ENCODE data around the gene ZNF644. TPM values are rescaled to one million over a fixed set of nuclear protein-coding genes. Genes with fewer than 3 reads are reported as not detected.

The ZNF644 gene
- total and polyA plus RNA-seq, 2 experiments from 2014 or later: 37.9 to 43.6 TPM

DNA sequence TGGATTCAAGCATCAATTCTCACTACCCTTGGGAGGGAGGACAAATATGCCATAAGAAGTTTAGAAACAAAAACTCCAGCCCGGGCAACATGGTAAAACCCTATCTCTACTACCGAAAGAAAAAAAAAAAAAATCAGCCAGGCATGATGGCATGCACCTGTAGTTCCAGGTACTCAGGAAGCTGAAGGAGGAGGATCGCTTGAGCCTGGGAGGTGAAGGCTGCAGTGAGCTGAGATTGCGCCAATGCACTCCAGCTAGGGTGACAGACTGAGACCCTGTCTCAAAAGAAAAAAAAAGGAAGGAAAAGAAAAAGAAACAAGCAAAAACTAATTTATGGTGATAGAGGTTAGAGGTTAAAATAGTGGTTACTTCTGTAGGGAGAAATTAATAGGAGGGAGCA, 9.6 kb downstream of the ZNF644 start:
- H3K36me3 ChIP-seq: no peaks in the 10 kb centered on the region
- DNase-seq (ENCODE audit: low read depth in 1 of 2, low spot score in 1 of 2): no peak
- no peak overlapping the region for H3K4me3 ChIP-seq
- H3K9me3 ChIP-seq (ENCODE audit: low read depth): no peaks in the 10 kb centered on the region
- H3K27me3 ChIP-seq: no peaks in the 10 kb centered on the region
- H3K27ac ChIP-seq: no peak overlapping the region
- H3K4me1 ChIP-seq (ENCODE audit: low read depth): no peaks in the 10 kb centered on the region
- TF ChIP-seq, protein P1, sequence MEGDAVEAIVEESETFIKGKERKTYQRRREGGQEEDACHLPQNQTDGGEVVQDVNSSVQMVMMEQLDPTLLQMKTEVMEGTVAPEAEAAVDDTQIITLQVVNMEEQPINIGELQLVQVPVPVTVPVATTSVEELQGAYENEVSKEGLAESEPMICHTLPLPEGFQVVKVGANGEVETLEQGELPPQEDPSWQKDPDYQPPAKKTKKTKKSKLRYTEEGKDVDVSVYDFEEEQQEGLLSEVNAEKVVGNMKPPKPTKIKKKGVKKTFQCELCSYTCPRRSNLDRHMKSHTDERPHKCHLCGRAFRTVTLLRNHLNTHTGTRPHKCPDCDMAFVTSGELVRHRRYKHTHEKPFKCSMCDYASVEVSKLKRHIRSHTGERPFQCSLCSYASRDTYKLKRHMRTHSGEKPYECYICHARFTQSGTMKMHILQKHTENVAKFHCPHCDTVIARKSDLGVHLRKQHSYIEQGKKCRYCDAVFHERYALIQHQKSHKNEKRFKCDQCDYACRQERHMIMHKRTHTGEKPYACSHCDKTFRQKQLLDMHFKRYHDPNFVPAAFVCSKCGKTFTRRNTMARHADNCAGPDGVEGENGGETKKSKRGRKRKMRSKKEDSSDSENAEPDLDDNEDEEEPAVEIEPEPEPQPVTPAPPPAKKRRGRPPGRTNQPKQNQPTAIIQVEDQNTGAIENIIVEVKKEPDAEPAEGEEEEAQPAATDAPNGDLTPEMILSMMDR (IDR thresholded peaks at IDR 0.05; ENCODE audit: low read depth, low read length): no peak

GRCh38 chr1:91011726-91012125, 10.1 kb downstream of the ZNF644 start:
- Histone ChIP-seq H3K27me3 (no peaks in the 10 kb centered on the region), H3K27ac (no peak overlapping the region), H3K9me3 (ENCODE audit: low read depth) (no peaks in the 10 kb centered on the region), H3K4me3 (no peak overlapping the region), H3K36me3 (no peaks in the 10 kb centered on the region), H3K4me1 (ENCODE audit: low read depth) (no peaks in the 10 kb centered on the region)
- DNase-seq (ENCODE audit: low read depth in 1 of 2, low spot score in 1 of 2): peak in 1 of 2 donors; percentile 78
- TF ChIP-seq, protein P1 (IDR thresholded peaks at IDR 0.05; ENCODE audit: low read depth, low read length): no peak

GRCh38 chr1:91007827-91008226, 14.0 kb downstream of the ZNF644 start:
- no peaks in the 10 kb centered on the region for H3K36me3 ChIP-seq
- no peaks in the 10 kb centered on the region for H3K4me1 ChIP-seq (ENCODE audit: low read depth)
- no peak overlapping the region for H3K4me3 ChIP-seq
- H3K9me3 ChIP-seq (ENCODE audit: low read depth): no peaks in the 10 kb centered on the region
- no peak for DNase-seq (ENCODE audit: low read depth in 1 of 2, low spot score in 1 of 2)
- TF ChIP-seq, protein P1 (IDR thresholded peaks at IDR 0.05; ENCODE audit: low read depth, low read length): no peak
- no peaks in the 10 kb centered on the region for H3K27me3 ChIP-seq
- H3K27ac ChIP-seq: no peak overlapping the region

- H3K36me3 ChIP-seq: no peaks in the 10 kb centered on the region
- H3K4me3 ChIP-seq: no peak overlapping the region
- H3K9me3 ChIP-seq (ENCODE audit: low read depth): no peaks in the 10 kb centered on the region
- DNase-seq (ENCODE audit: low read depth in 1 of 2, low spot score in 1 of 2): no peak
- H3K4me1 ChIP-seq (ENCODE audit: low read depth): no peaks in the 10 kb centered on the region
- no peaks in the 10 kb centered on the region for H3K27me3 ChIP-seq
- no peak overlapping the region for H3K27ac ChIP-seq
- TF ChIP-seq, protein P1 (IDR thresholded peaks at IDR 0.05; ENCODE audit: low read depth, low read length): no peak
These were observed 14.7 kb downstream of the ZNF644 start for GRCh38 chr1:91007092-91007491.

- H3K4me3 ChIP-seq: no peak overlapping the region
- no peaks in the 10 kb centered on the region for H3K9me3 ChIP-seq (ENCODE audit: low read depth)
- no peak for DNase-seq (ENCODE audit: low read depth in 1 of 2, low spot score in 1 of 2)
- H3K27me3 ChIP-seq: no peaks in the 10 kb centered on the region
- H3K36me3 ChIP-seq: no peaks in the 10 kb centered on the region
- no peak overlapping the region for H3K27ac ChIP-seq
- TF ChIP-seq, protein P1 (IDR thresholded peaks at IDR 0.05; ENCODE audit: low read depth, low read length): no peak
- no peaks in the 10 kb centered on the region for H3K4me1 ChIP-seq (ENCODE audit: low read depth)
These were observed 15.5 kb downstream of the ZNF644 start for GRCh38 chr1:91006113-91006908.

Data from cardiac muscle cell (in vitro differentiated cells and primary cell).